ENCODE results near the gene CLCN1. TPM values are rescaled to one million over a fixed set of nuclear protein-coding genes. Genes with fewer than 3 reads are reported as not detected.

CLCN1 gene
- total and polyA plus RNA-seq, 2 of the 4 experiments (the other 2 are of a cell fraction): not detected

DNA sequence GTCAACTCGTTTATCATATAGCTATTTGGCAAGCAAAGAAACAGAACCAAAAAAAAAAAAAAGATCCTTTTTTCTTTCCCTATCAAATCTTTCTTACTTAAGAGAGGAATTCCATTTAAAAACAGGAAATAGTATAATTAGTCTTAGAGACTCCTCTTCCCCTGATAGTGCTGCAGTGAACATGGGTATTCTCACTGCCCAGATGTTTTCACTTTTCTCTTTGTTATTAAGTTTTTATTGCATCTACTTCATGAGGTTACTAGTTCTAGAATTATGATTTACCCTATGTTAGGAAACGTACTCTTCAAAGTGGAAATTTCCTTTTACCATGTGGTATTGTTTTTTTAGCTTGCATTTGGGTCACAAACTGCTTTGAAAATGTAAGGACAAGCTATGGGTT lies 19.2 kb upstream of the CLCN1 start:
- CTCF ChIA-PET: interaction anchor here (0.7 kb wide), 1 partner anchor 84 kb away, joined by 3 read pairs; no protein-coding TSS in a partner anchor
- WGBS, 2 experiments (ENCODE audit: extremely low coverage in 2 of 2, insufficient read length in 1 of 2): no CpG with 5 or more reads among the region's 2 CpGs
- H2BK120ac ChIP-seq (ENCODE audit: low read depth, low read length): peak overlapping the region; percentile 73; the same call in 1 of the 2 replicates

More for the DNA sequence above, 19.2 kb upstream of the CLCN1 start:
- no peak overlapping the region for H3K18ac ChIP-seq (ENCODE audit: low read depth, low read length)
- H2BK15ac ChIP-seq (ENCODE audit: low read depth, low read length): 0 out of 3 replicates have a peak overlapping the region, but pooled peaks have one; percentile 81
- H3K9me1 ChIP-seq (ENCODE audit: insufficient read depth, low read length): peaks cover 15% of the 10 kb centered on the region
- H4K5ac ChIP-seq (ENCODE audit: low read depth, low read length): no peak overlapping the region
- H3K4me1 ChIP-seq (ENCODE audit: control insufficient read depth, insufficient read depth, low read length): peaks cover 18% of the 10 kb centered on the region
- peak overlapping the region; percentile 59; the same call in 1 of the 2 replicates for H3K27ac ChIP-seq (ENCODE audit: insufficient read depth, low read length)
- intact Hi-C loops (cut with micrococcal nuclease): no loop called here
- H3K4me3 ChIP-seq (ENCODE audit: insufficient read depth, low read depth, low read length): no peak overlapping the region
- DNase-seq (no peak), ATAC-seq (ENCODE audit: low read depth) (no peak)
- H3K23ac ChIP-seq (ENCODE audit: low read depth, low read length): peak overlapping the region; percentile 54; the same call in 1 of the 2 replicates
- no peak overlapping the region for H2AK9ac ChIP-seq (replicated peaks; ENCODE audit: low read depth, low read length, poor library complexity)
- no peak overlapping the region for H3K14ac ChIP-seq (replicated peaks; ENCODE audit: low read depth, low read length)
- in situ Hi-C loops (cut with MboI; ENCODE audit: low sequenced_read_pairs): loop anchor here (5.0 kb wide), 1 partner anchor 71 kb away; no protein-coding TSS in a partner anchor
- peaks cover 15 to 46% of the 10 kb centered on the region in 2 experiments; a peak in 3 of 4 replicates for H3K79me1 ChIP-seq (ENCODE audit: low read depth in 1 of 2, low read length in 2 of 2)
- no peaks in the 10 kb centered on the region for H3K9me3 ChIP-seq (ENCODE audit: control insufficient read depth, insufficient read depth, low read length)
- H4K20me1 ChIP-seq (ENCODE audit: insufficient read depth, low read length): peaks cover 18% of the 10 kb centered on the region
- no peak overlapping the region for H4K91ac ChIP-seq (ENCODE audit: insufficient read depth, low read depth, low read length)
- no peak overlapping the region for H2AFZ ChIP-seq (replicated peaks; ENCODE audit: low read length, poor library complexity)
- H2BK5ac ChIP-seq (ENCODE audit: low read depth, low read length, poor library complexity, severe bottlenecking): no peak overlapping the region
- H3K9ac ChIP-seq (ENCODE audit: low read depth, low read length): no peak overlapping the region
- no peak overlapping the region for H3K56ac ChIP-seq (ENCODE audit: extremely low read depth, insufficient read depth, low read length)
- POLR2A ChIA-PET (ENCODE audit: unreplicated experiment): interaction anchor here (0.6 kb wide), 1 partner anchor 8 kb away, joined by 6 read pairs; no protein-coding TSS in a partner anchor
- peaks cover 42% of the 10 kb centered on the region for H3K36me3 ChIP-seq (ENCODE audit: control insufficient read depth, insufficient read depth, low read length)
- TF ChIP-seq CEBPB (IDR thresholded peaks at IDR 0.05; ENCODE audit: low read depth, low read length) (no peak), RFX5 (IDR thresholded peaks at IDR 0.05; ENCODE audit: low read depth, low read length) (no peak), SMC3 (IDR thresholded peaks at IDR 0.05; ENCODE audit: low read depth, low read length) (no peak), POLR2A (IDR thresholded peaks at IDR 0.05; ENCODE audit: low read depth, low read length) (no peak), RCOR1 (IDR thresholded peaks at IDR 0.05; ENCODE audit: insufficient replicate concordance, low read length) (no peak), MAFK (IDR thresholded peaks at IDR 0.05; ENCODE audit: low read depth, low read length) (no peak), MXI1 (IDR thresholded peaks at IDR 0.05; ENCODE audit: borderline replicate concordance, low read depth, low read length) (no peak), RAD21 (IDR thresholded peaks at IDR 0.05; ENCODE audit: low read length) (no peak)
- TF ChIP-seq, protein P1, sequence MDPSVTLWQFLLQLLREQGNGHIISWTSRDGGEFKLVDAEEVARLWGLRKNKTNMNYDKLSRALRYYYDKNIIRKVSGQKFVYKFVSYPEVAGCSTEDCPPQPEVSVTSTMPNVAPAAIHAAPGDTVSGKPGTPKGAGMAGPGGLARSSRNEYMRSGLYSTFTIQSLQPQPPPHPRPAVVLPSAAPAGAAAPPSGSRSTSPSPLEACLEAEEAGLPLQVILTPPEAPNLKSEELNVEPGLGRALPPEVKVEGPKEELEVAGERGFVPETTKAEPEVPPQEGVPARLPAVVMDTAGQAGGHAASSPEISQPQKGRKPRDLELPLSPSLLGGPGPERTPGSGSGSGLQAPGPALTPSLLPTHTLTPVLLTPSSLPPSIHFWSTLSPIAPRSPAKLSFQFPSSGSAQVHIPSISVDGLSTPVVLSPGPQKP (IDR thresholded peaks at IDR 0.05; ENCODE audit: borderline replicate concordance, low read depth, low read length): no peak
- TF ChIP-seq, protein P2, sequence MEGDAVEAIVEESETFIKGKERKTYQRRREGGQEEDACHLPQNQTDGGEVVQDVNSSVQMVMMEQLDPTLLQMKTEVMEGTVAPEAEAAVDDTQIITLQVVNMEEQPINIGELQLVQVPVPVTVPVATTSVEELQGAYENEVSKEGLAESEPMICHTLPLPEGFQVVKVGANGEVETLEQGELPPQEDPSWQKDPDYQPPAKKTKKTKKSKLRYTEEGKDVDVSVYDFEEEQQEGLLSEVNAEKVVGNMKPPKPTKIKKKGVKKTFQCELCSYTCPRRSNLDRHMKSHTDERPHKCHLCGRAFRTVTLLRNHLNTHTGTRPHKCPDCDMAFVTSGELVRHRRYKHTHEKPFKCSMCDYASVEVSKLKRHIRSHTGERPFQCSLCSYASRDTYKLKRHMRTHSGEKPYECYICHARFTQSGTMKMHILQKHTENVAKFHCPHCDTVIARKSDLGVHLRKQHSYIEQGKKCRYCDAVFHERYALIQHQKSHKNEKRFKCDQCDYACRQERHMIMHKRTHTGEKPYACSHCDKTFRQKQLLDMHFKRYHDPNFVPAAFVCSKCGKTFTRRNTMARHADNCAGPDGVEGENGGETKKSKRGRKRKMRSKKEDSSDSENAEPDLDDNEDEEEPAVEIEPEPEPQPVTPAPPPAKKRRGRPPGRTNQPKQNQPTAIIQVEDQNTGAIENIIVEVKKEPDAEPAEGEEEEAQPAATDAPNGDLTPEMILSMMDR (conservative IDR thresholded peaks at IDR 0.05; ENCODE audit: low read depth, low read length): no peak
- H3K4ac ChIP-seq (ENCODE audit: low read depth, low read length): peak overlapping the region; percentile 59
- H3K27me3 ChIP-seq (ENCODE audit: control insufficient read depth, insufficient read depth, low read length): no peaks in the 10 kb centered on the region
- no TSS peak for BruUV-seq (replicated peaks)
- peak overlapping the region; percentile 53; the same call in 1 of the 2 replicates for H2BK20ac ChIP-seq (ENCODE audit: low read depth, low read length)
- H3K4me2 ChIP-seq (ENCODE audit: low read depth, low read length): no peak overlapping the region
- H2AK5ac ChIP-seq (ENCODE audit: low read depth, low read length): no peak overlapping the region
- peak overlapping the region; percentile 57 to 60; a peak in 1 of 4 replicates for H4K8ac ChIP-seq (ENCODE audit: low read depth in 2 of 2, low read length in 2 of 2)
- dilution Hi-C loops (cut with HindIII; ENCODE audit: low sequenced_read_pairs, unreplicated experiment): no loop called here

All from IMR-90 (cell line).